Measurements from ENCODE around the gene PXMP4. TPM values are rescaled to one million over a fixed set of nuclear protein-coding genes. Genes with fewer than 3 reads are reported as not detected.

The PXMP4 gene
- total and polyA plus RNA-seq, 9 of the 15 experiments (the other 6 are each of a cell fraction or from before 2014, with no cell fraction given): 4.8 to 29.1 (median 6.8) TPM

GRCh38 chr20:33689973-33690372, 30.1 kb downstream of the PXMP4 start (continued):
- no peak for TF ChIP-seq KAT2B (IDR thresholded peaks at IDR 0.05; ENCODE audit: low read depth, low read length)
- TF ChIP-seq JUNB (CRISPR knock-in tag; conservative IDR thresholded peaks at IDR 0.05): no peak
- peak; percentile 49 to 63; a peak in 2 of 4 replicates for TF ChIP-seq FOXA3 (CRISPR knock-in tag; conservative IDR thresholded peaks at IDR 0.05 in 1 of 2, IDR thresholded peaks at IDR 0.05 in 1 of 2)
- no peak for TF ChIP-seq GTF2F1 (IDR thresholded peaks at IDR 0.05; ENCODE audit: low read depth, low read length)
- 0 out of 2 replicates have a peak, but pooled peaks have one; percentile 44 for TF ChIP-seq ZKSCAN1 (IDR thresholded peaks at IDR 0.05; ENCODE audit: low read depth, low read length)
- TF ChIP-seq CEBPZ (IDR thresholded peaks at IDR 0.05; ENCODE audit: borderline replicate concordance, low read depth, low read length): no peak
- TF ChIP-seq POLR3G (IDR thresholded peaks at IDR 0.05; ENCODE audit: extremely low read depth, insufficient read length, insufficient replicate concordance): no peak
- TF ChIP-seq RBM17 (IDR thresholded peaks at IDR 0.05; ENCODE audit: borderline replicate concordance, low read depth, low read length): no peak
- TF ChIP-seq, protein P1, sequence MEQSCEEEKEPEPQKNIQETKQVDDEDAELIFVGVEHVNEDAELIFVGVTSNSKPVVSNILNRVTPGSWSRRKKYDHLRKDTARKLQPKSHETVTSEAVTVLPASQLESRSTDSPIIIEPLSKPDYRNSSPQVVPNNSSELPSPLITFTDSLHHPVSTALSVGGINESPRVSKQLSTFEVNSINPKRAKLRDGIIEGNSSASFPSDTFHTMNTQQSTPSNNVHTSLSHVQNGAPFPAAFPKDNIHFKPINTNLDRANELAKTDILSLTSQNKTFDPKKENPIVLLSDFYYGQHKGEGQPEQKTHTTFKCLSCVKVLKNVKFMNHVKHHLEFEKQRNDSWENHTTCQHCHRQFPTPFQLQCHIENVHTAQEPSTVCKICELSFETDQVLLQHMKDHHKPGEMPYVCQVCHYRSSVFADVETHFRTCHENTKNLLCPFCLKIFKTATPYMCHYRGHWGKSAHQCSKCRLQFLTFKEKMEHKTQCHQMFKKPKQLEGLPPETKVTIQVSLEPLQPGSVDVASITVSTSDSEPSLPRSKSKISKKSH (CRISPR knock-in tag; IDR thresholded peaks at IDR 0.05): no peak
- TF ChIP-seq THAP7 (CRISPR knock-in tag; IDR thresholded peaks at IDR 0.05): no peak
- no peak for TF ChIP-seq NR2F6 (CRISPR knock-in tag; IDR thresholded peaks at IDR 0.05)
- no peak for TF ChIP-seq SRSF9 (IDR thresholded peaks at IDR 0.05; ENCODE audit: borderline replicate concordance, low read depth, low read length)
- 0 out of 2 replicates have a peak, but pooled peaks have one; percentile 17 for TF ChIP-seq GABPA (tag; conservative IDR thresholded peaks at IDR 0.05; ENCODE audit: low read depth)
- TF ChIP-seq ZBTB2 (IDR thresholded peaks at IDR 0.05): no peak
- TF ChIP-seq NRF1 (conservative IDR thresholded peaks at IDR 0.05 in 1 of 2, IDR thresholded peaks at IDR 0.05 in 1 of 2): no peak
- TF ChIP-seq RNF2 (IDR thresholded peaks at IDR 0.05): peak; percentile 87
- no peak for TF ChIP-seq SFPQ (IDR thresholded peaks at IDR 0.05; ENCODE audit: low read depth, low read length)
